IMR-90 (cell line): ENCODE data around the gene MPZL3. TPM values are rescaled to one million over a fixed set of nuclear protein-coding genes. Genes with fewer than 3 reads are reported as not detected.

Experiments used
- ATAC-seq: fragments of 200-7000 bp; cut with Tn5 transposase; 2 replicates; pipeline ENCODE4 v1.9.1; 2020; ENCODE audit warnings: low read depth, mild to moderate bottlenecking, moderate library complexity
- BruUV-seq: library from RNA; stranded (reverse); fragments of 400-500 nt; replicated peaks from 2 replicates; lab custom pipeline; 2021; lab: Mats Ljungman, UMichigan
- CTCF ChIA-PET: fragments of 300-600 bp; formaldehyde crosslinking; extraction: SDS; loops from one replicate; lab custom pipeline; 2021; ENCODE audit warnings: antibody characterized with exemption; lab: Yijun Ruan, JAX
- POLR2A ChIA-PET: fragments of 300-600 bp; sonication (Branson Sonifier 250); formaldehyde crosslinking; loops from one replicate; lab custom pipeline; 2022; ENCODE audit warnings: antibody characterized with exemption; ENCODE audit not compliant: unreplicated experiment; lab: Charles Lee
- DNase-seq: peaks from one replicate; pipeline ENCODE4 v3.0.0; 2013
- H2AFZ ChIP-seq: replicated peaks from 2 replicates; pipeline ENCODE3; 2013; ENCODE audit warnings: low read length, mild to moderate bottlenecking; ENCODE audit not compliant: poor library complexity
- H2AK5ac ChIP-seq: 2 replicates; pipeline ENCODE4 v1.6.1; 2013; ENCODE audit warnings: low read depth, low read length, inconsistent platforms
- H2AK9ac ChIP-seq: replicated peaks from 2 replicates; pipeline ENCODE3; 2013; ENCODE audit warnings: mild to moderate bottlenecking, low read depth, low read length, moderate library complexity; ENCODE audit not compliant: poor library complexity
- H2BK120ac ChIP-seq: 2 replicates; pipeline ENCODE4 v1.6.1; 2013; ENCODE audit warnings: low read depth, low read length, inconsistent platforms
- H2BK15ac ChIP-seq: 3 replicates; pipeline ENCODE4 v1.6.1; 2013; ENCODE audit warnings: low read depth, low read length, inconsistent platforms
- H2BK20ac ChIP-seq: 2 replicates; pipeline ENCODE4 v1.6.1; 2013; ENCODE audit warnings: low read depth, mild to moderate bottlenecking, inconsistent platforms, low read length, moderate library complexity
- H2BK5ac ChIP-seq: 2 replicates; pipeline ENCODE4 v1.6.1; 2013; ENCODE audit warnings: mild to moderate bottlenecking, low read depth, low read length, inconsistent platforms; ENCODE audit not compliant: poor library complexity, severe bottlenecking
- H3K14ac ChIP-seq: replicated peaks from 2 replicates; pipeline ENCODE4 v1.6.1; 2013; ENCODE audit warnings: low read depth, low read length, inconsistent platforms
- H3K18ac ChIP-seq: 2 replicates; pipeline ENCODE4 v1.6.1; 2013; ENCODE audit warnings: low read depth, low read length, control low read depth
- H3K23ac ChIP-seq: 2 replicates; pipeline ENCODE4 v1.6.1; 2013; ENCODE audit warnings: low read depth, low read length, inconsistent platforms
- H3K27ac ChIP-seq: 2 replicates; pipeline ENCODE4 v1.5.1; 2013; ENCODE audit warnings: mild to moderate bottlenecking, control low read depth, low read length; ENCODE audit not compliant: insufficient read depth
- H3K27me3 ChIP-seq: 2 replicates; pipeline ENCODE4 v1.6.1; 2013; ENCODE audit warnings: low read length; ENCODE audit not compliant: control insufficient read depth, insufficient read depth
- H3K36me3 ChIP-seq: 2 replicates; pipeline ENCODE4 v1.6.1; 2013; ENCODE audit warnings: low read length, mixed read lengths; ENCODE audit not compliant: control insufficient read depth, insufficient read depth
- H3K4ac ChIP-seq: 2 replicates; pipeline ENCODE4 v1.6.1; 2013; ENCODE audit warnings: low read depth, low read length, inconsistent platforms
- H3K4me1 ChIP-seq: 2 replicates; pipeline ENCODE4 v1.6.1; 2013; ENCODE audit warnings: low read length, mixed read lengths; ENCODE audit not compliant: control insufficient read depth, insufficient read depth
- H3K4me2 ChIP-seq: 2 replicates; pipeline ENCODE4 v1.6.1; 2013; ENCODE audit warnings: low read depth, mild to moderate bottlenecking, control low read depth, low read length, moderate library complexity
- H3K4me3 ChIP-seq: 2 replicates; pipeline ENCODE4 v1.5.1; 2013; ENCODE audit warnings: low read depth, mild to moderate bottlenecking, control low read depth, low read length, moderate library complexity; ENCODE audit not compliant: insufficient read depth
- H3K56ac ChIP-seq: 2 replicates; pipeline ENCODE4 v1.6.1; 2013; ENCODE audit warnings: low read length, inconsistent platforms; ENCODE audit not compliant: insufficient read depth; ENCODE audit errors: extremely low read depth
- H3K79me1 ChIP-seq, 2 experiments: 2 replicates each; pipeline ENCODE4 v1.6.1; 2013; ENCODE audit warnings: low read length in 2 of 2, inconsistent platforms in 1 of 2, low read depth in 1 of 2
- H3K9ac ChIP-seq: 2 replicates; pipeline ENCODE4 v1.6.1; 2013; ENCODE audit warnings: low read depth, low read length, control low read depth
- H3K9me1 ChIP-seq: 2 replicates; pipeline ENCODE4 v1.6.1; 2013; ENCODE audit warnings: low read length, inconsistent platforms; ENCODE audit not compliant: insufficient read depth
- H3K9me3 ChIP-seq: 2 replicates; pipeline ENCODE4 v1.6.1; 2013; ENCODE audit warnings: low read length; ENCODE audit not compliant: control insufficient read depth, insufficient read depth
- H4K20me1 ChIP-seq: 2 replicates; pipeline ENCODE4 v1.6.1; 2013; ENCODE audit warnings: low read length, inconsistent platforms; ENCODE audit not compliant: insufficient read depth
- H4K5ac ChIP-seq: 2 replicates; pipeline ENCODE4 v1.6.1; 2013; ENCODE audit warnings: mild to moderate bottlenecking, low read depth, low read length, control low read depth
- H4K8ac ChIP-seq, 2 experiments: 2 replicates each; pipeline ENCODE4 v1.6.1; 2013; ENCODE audit warnings: low read depth in 2 of 2, low read length in 2 of 2, control low read depth in 1 of 2, inconsistent platforms in 1 of 2
- H4K91ac ChIP-seq: 2 replicates; pipeline ENCODE4 v1.6.1; 2013; ENCODE audit warnings: low read depth, low read length, inconsistent platforms; ENCODE audit not compliant: insufficient read depth
- BHLHE40 ChIP-seq: fragments of 150-350 bp; IDR thresholded peaks from 2 replicates; pipeline ENCODE4 v1.6.1; 2016; ENCODE audit warnings: mild to moderate bottlenecking, low read depth, low read length
- CEBPB ChIP-seq: IDR thresholded peaks from 2 replicates; pipeline ENCODE4 v1.6.1; 2012; ENCODE audit warnings: low read depth, low read length, improper control_type of control experiment
- CHD1 ChIP-seq: IDR thresholded peaks from 2 replicates; pipeline ENCODE4 v1.6.1; 2012; ENCODE audit warnings: low read depth, low read length, improper control_type of control experiment
- FOS ChIP-seq: fragments of 150-350 bp; IDR thresholded peaks from 2 replicates; pipeline ENCODE4 v1.6.1; 2016; ENCODE audit warnings: low read depth, low read length
- MXI1 ChIP-seq: IDR thresholded peaks from 2 replicates; pipeline ENCODE4 v1.6.1; 2012; ENCODE audit warnings: low read depth, mild to moderate bottlenecking, low read length, moderate library complexity, borderline replicate concordance
- NFE2L2 ChIP-seq: fragments of 150-350 bp; IDR thresholded peaks from 2 replicates; pipeline ENCODE4 v1.6.1; 2016; ENCODE audit warnings: low read depth, mild to moderate bottlenecking, low read length
- POLR2A ChIP-seq: IDR thresholded peaks from 2 replicates; pipeline ENCODE4 v1.6.1; 2012; ENCODE audit warnings: mild to moderate bottlenecking, low read depth, low read length
- RAD21 ChIP-seq: IDR thresholded peaks from 2 replicates; pipeline ENCODE4 v1.6.1; 2012; ENCODE audit warnings: low read length, improper control_type of control experiment
- RCOR1 ChIP-seq: IDR thresholded peaks from 2 replicates; pipeline ENCODE4 v1.6.1; 2012; ENCODE audit warnings: mild to moderate bottlenecking, low read length, improper control_type of control experiment; ENCODE audit not compliant: insufficient replicate concordance
- SMC3 ChIP-seq: fragments of 150-350 bp; IDR thresholded peaks from 2 replicates; pipeline ENCODE4 v1.6.1; 2016; ENCODE audit warnings: low read depth, mild to moderate bottlenecking, antibody characterized with exemption, low read length, moderate library complexity
- WGBS, 2 experiments: methylation state at CpG; one replicate each; pipeline versions ENCODE4 v1.1.5 to v1.1.7; 2013; ENCODE audit warnings: missing lambda C conversion rate in 2 of 2; ENCODE audit not compliant: insufficient read length in 1 of 2; ENCODE audit errors: extremely low coverage in 2 of 2; 5-methylcytosine and 5-hydroxymethylcytosine counted together
- dilution Hi-C: fragments of 300-500 bp; cut with HindIII; formaldehyde crosslinking; loops from one replicate; pipeline ENCODE4 v1.14.3; 2018; ENCODE audit warnings: low sequenced_read_pairs; ENCODE audit not compliant: unreplicated experiment
- in situ Hi-C: fragments of 300-500 bp; cut with MboI; formaldehyde crosslinking; loops from 3 replicates; pipeline ENCODE4 v1.14.3; 2019; ENCODE audit warnings: low sequenced_read_pairs, inconsistent platforms, mixed read lengths
- intact Hi-C: fragments of 100-400 bp; cut with micrococcal nuclease; formaldehyde crosslinking; loops from 2 replicates; pipeline ENCODE4 v1.10.0; 2022
- polyA plus RNA-seq, 3 experiments: library from polyadenylated mRNA; depleted of rRNA; stranded (reverse); fragments of >200 nt; gene quantifications; 2 replicates each; pipeline ENCODE4 v1.2.3, GENCODE V29; 2012; ENCODE audit warnings: low replicate concordance in 1 of 3
- total RNA-seq: library from RNA; depleted of rRNA; stranded (reverse); fragments of >200 nt; gene quantifications from 2 replicates; pipeline ENCODE4 v1.2.3, GENCODE V29; 2012
- TF ChIP-seq, protein P1 (sequence below): fragments of 150-350 bp; IDR thresholded peaks from 2 replicates; pipeline ENCODE4 v1.6.1; 2016; ENCODE audit warnings: low read depth, mild to moderate bottlenecking, low read length, moderate library complexity, borderline replicate concordance
- TF ChIP-seq, protein P2 (sequence below): conservative IDR thresholded peaks from 2 replicates; pipeline ENCODE4 v1.5.1; 2012; ENCODE audit warnings: mild to moderate bottlenecking, low read depth, low read length, improper control_type of control experiment
- TF ChIP-seq, protein P3 (sequence below): fragments of 150-350 bp; IDR thresholded peaks from 2 replicates; pipeline ENCODE4 v1.6.1; 2017; ENCODE audit warnings: mild to moderate bottlenecking, antibody characterized with exemption, low read length, low read depth

MPZL3 gene
- total and polyA plus RNA-seq, 2 of the 4 experiments (the other 2 are of a cell fraction) = 0.15 to 0.36 TPM

DNA sequence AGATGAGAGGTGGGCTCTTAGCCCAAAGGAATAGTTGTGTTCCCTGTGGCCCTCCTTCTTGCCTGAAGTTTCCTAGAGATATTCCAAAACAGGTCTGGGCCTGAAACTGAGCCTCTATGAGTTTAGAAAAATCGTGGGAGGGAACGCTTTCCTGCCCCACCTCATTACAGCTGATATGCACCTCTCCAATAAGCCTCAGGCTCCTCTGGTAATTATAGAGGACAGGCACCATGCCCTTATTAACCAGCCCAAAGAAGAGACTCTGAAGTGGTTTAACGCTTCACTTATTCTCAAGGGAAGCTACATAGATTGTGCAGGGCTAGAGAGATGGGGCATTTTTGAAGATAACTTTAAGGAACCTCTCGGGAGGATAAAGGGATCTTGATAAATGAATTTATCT lies 15.3 kb upstream of the MPZL3 start:
- POLR2A ChIA-PET = no interaction called here
- no TSS peak for BruUV-seq
- ATAC-seq (no peak), DNase-seq (no peak)
- Histone ChIP-seq H3K56ac (no peak overlapping the region), H3K18ac (no peak overlapping the region), H3K36me3 (no peaks in the 10 kb centered on the region), H3K9me3 (no peaks in the 10 kb centered on the region), H3K27ac (no peak overlapping the region), H3K14ac (no peak overlapping the region), H2AFZ (no peak overlapping the region), H2BK15ac (no peak overlapping the region), H3K9me1 (no peaks in the 10 kb centered on the region), H2BK20ac (no peak overlapping the region), H4K20me1 (no peaks in the 10 kb centered on the region), H3K4me1 (no peaks in the 10 kb centered on the region), H4K5ac (no peak overlapping the region), H4K8ac (no peak overlapping the region), H3K23ac (no peak overlapping the region), H3K79me1 (no peaks in the 10 kb centered on the region), H3K4me3 (no peak overlapping the region), H4K91ac (no peak overlapping the region), H2AK9ac (no peak overlapping the region), H3K4ac (no peak overlapping the region), H3K4me2 (no peak overlapping the region), H2BK5ac (no peak overlapping the region), H2BK120ac (no peak overlapping the region), H3K9ac (no peak overlapping the region), H3K27me3 (peaks cover 23% of the 10 kb centered on the region), H2AK5ac (no peak overlapping the region)
- CTCF ChIA-PET = no interaction called here
- dilution Hi-C loops (no loop called here), in situ Hi-C loops (no loop called here), intact Hi-C loops (no loop called here)
- TF ChIP-seq POLR2A = no peak
- no peak for TF ChIP-seq CHD1
- TF ChIP-seq, protein P1, sequence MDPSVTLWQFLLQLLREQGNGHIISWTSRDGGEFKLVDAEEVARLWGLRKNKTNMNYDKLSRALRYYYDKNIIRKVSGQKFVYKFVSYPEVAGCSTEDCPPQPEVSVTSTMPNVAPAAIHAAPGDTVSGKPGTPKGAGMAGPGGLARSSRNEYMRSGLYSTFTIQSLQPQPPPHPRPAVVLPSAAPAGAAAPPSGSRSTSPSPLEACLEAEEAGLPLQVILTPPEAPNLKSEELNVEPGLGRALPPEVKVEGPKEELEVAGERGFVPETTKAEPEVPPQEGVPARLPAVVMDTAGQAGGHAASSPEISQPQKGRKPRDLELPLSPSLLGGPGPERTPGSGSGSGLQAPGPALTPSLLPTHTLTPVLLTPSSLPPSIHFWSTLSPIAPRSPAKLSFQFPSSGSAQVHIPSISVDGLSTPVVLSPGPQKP = no peak
- TF ChIP-seq RAD21 = no peak
- TF ChIP-seq, protein P2, sequence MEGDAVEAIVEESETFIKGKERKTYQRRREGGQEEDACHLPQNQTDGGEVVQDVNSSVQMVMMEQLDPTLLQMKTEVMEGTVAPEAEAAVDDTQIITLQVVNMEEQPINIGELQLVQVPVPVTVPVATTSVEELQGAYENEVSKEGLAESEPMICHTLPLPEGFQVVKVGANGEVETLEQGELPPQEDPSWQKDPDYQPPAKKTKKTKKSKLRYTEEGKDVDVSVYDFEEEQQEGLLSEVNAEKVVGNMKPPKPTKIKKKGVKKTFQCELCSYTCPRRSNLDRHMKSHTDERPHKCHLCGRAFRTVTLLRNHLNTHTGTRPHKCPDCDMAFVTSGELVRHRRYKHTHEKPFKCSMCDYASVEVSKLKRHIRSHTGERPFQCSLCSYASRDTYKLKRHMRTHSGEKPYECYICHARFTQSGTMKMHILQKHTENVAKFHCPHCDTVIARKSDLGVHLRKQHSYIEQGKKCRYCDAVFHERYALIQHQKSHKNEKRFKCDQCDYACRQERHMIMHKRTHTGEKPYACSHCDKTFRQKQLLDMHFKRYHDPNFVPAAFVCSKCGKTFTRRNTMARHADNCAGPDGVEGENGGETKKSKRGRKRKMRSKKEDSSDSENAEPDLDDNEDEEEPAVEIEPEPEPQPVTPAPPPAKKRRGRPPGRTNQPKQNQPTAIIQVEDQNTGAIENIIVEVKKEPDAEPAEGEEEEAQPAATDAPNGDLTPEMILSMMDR = no peak
- no peak for TF ChIP-seq NFE2L2
- no peak for TF ChIP-seq SMC3
- TF ChIP-seq RCOR1 = no peak
- no peak for TF ChIP-seq BHLHE40
- TF ChIP-seq, protein P3, sequence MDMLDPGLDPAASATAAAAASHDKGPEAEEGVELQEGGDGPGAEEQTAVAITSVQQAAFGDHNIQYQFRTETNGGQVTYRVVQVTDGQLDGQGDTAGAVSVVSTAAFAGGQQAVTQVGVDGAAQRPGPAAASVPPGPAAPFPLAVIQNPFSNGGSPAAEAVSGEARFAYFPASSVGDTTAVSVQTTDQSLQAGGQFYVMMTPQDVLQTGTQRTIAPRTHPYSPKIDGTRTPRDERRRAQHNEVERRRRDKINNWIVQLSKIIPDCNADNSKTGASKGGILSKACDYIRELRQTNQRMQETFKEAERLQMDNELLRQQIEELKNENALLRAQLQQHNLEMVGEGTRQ = no peak
- no peak for TF ChIP-seq MXI1
- no peak for TF ChIP-seq FOS
- TF ChIP-seq CEBPB = no peak
- WGBS, 2 experiments = no CpG with 5 or more reads among the region's 4 CpGs
